ENCODE results near the gene ATL1.

- TF ChIP-seq POLR2A (IDR thresholded peaks at IDR 0.05; ENCODE audit: low read length) (no peak), GATA1 (IDR thresholded peaks at IDR 0.05; ENCODE audit: low read depth, low read length) (no peak)
These were observed 40.9 kb downstream of the ATL1 start for GRCh38 chr14:50600849-50601248.
